ENCODE results near the gene VASP.

The VASP gene

GRCh38 chr19:45492137-45492626 lies 15.1 kb upstream of the VASP start:
- peaks cover 7% of the 10 kb centered on the region for H4K20me1 ChIP-seq (ENCODE audit: insufficient read depth, low read length, poor library complexity, severe bottlenecking)
- no peaks in the 10 kb centered on the region for H3K27me3 ChIP-seq (ENCODE audit: insufficient read depth, low read length, poor library complexity, severe bottlenecking)
- no peaks in the 10 kb centered on the region for H3K36me3 ChIP-seq (ENCODE audit: insufficient read depth, low read length)
- TF ChIP-seq EZH2phosphoT487 (IDR thresholded peaks at IDR 0.05; ENCODE audit: borderline replicate concordance) (no peak), CTCF (conservative IDR thresholded peaks at IDR 0.05; ENCODE audit: low read length) (no peak)
- H3K9ac ChIP-seq (ENCODE audit: low read depth, low read length, poor library complexity, severe bottlenecking): no peak overlapping the region
- H3K4me1 ChIP-seq (ENCODE audit: insufficient read depth, low read length, poor library complexity, severe bottlenecking): peaks cover 1% of the 10 kb centered on the region
- no peak overlapping the region for H3K4me2 ChIP-seq (ENCODE audit: low read depth, low read length, poor library complexity, severe bottlenecking)
- H3F3A ChIP-seq (ENCODE audit: low read depth): no peaks in the 10 kb centered on the region
- no peak overlapping the region for H2AFZ ChIP-seq (ENCODE audit: low read length)
- H3K79me2 ChIP-seq (ENCODE audit: insufficient read depth, low read length): no peaks in the 10 kb centered on the region
- H3K9me3 ChIP-seq (ENCODE audit: insufficient read depth, low read depth, low read length): no peaks in the 10 kb centered on the region
- H3K9me2 ChIP-seq (replicated peaks; ENCODE audit: low read depth, low read length): no peaks in the 10 kb centered on the region
- H3K4me3 ChIP-seq (ENCODE audit: low read length, poor library complexity, severe bottlenecking): no peak overlapping the region

- H3K27me3 ChIP-seq (ENCODE audit: insufficient read depth, low read length, poor library complexity, severe bottlenecking): no peaks in the 10 kb centered on the region
- no peak for TF ChIP-seq CTCF (conservative IDR thresholded peaks at IDR 0.05; ENCODE audit: low read length)
- no peak for TF ChIP-seq EZH2phosphoT487 (IDR thresholded peaks at IDR 0.05; ENCODE audit: borderline replicate concordance)
- no peaks in the 10 kb centered on the region for H3K79me2 ChIP-seq (ENCODE audit: insufficient read depth, low read length)
- H3K9me3 ChIP-seq (ENCODE audit: insufficient read depth, low read depth, low read length): no peaks in the 10 kb centered on the region
- no peaks in the 10 kb centered on the region for H3K36me3 ChIP-seq (ENCODE audit: insufficient read depth, low read length)
- peaks cover 4% of the 10 kb centered on the region for H3K4me1 ChIP-seq (ENCODE audit: insufficient read depth, low read length, poor library complexity, severe bottlenecking)
- H2AFZ ChIP-seq (ENCODE audit: low read length): no peak overlapping the region
- H4K20me1 ChIP-seq (ENCODE audit: insufficient read depth, low read length, poor library complexity, severe bottlenecking): peaks cover 7% of the 10 kb centered on the region
- no peak overlapping the region for H3K4me2 ChIP-seq (ENCODE audit: low read depth, low read length, poor library complexity, severe bottlenecking)
- H3K4me3 ChIP-seq (ENCODE audit: low read length, poor library complexity, severe bottlenecking): no peak overlapping the region
- no peaks in the 10 kb centered on the region for H3K9me2 ChIP-seq (replicated peaks; ENCODE audit: low read depth, low read length)
- no peaks in the 10 kb centered on the region for H3F3A ChIP-seq (ENCODE audit: low read depth)
- no peak overlapping the region for H3K9ac ChIP-seq (ENCODE audit: low read depth, low read length, poor library complexity, severe bottlenecking)
Observed at GRCh38 chr19:45492627-45493470, 14.4 kb upstream of the VASP start.

GRCh38 chr19:45494261-45494916 lies 12.9 kb upstream of the VASP start:
- Histone ChIP-seq H4K20me1 (ENCODE audit: insufficient read depth, low read length, poor library complexity, severe bottlenecking) (peaks cover 7% of the 10 kb centered on the region), H3K4me3 (ENCODE audit: low read length, poor library complexity, severe bottlenecking) (no peak overlapping the region), H3K9ac (ENCODE audit: low read depth, low read length, poor library complexity, severe bottlenecking) (no peak overlapping the region), H3K27me3 (ENCODE audit: insufficient read depth, low read length, poor library complexity, severe bottlenecking) (no peaks in the 10 kb centered on the region), H2AFZ (ENCODE audit: low read length) (no peak overlapping the region), H3K79me2 (ENCODE audit: insufficient read depth, low read length) (no peaks in the 10 kb centered on the region), H3K9me3 (ENCODE audit: insufficient read depth, low read depth, low read length) (no peaks in the 10 kb centered on the region), H3K4me1 (ENCODE audit: insufficient read depth, low read length, poor library complexity, severe bottlenecking) (peaks cover 4% of the 10 kb centered on the region), H3K4me2 (ENCODE audit: low read depth, low read length, poor library complexity, severe bottlenecking) (no peak overlapping the region), H3F3A (ENCODE audit: low read depth) (no peaks in the 10 kb centered on the region), H3K36me3 (ENCODE audit: insufficient read depth, low read length) (no peaks in the 10 kb centered on the region), H3K9me2 (replicated peaks; ENCODE audit: low read depth, low read length) (no peaks in the 10 kb centered on the region)
- TF ChIP-seq CTCF (conservative IDR thresholded peaks at IDR 0.05; ENCODE audit: low read length) (no peak), EZH2phosphoT487 (IDR thresholded peaks at IDR 0.05; ENCODE audit: borderline replicate concordance) (no peak)
